ENCODE measurements around the gene TMEM201.
"Not testable (repeated sequence)": the region's sequence is repeated elsewhere in the genome, so short reads cannot be mapped to it uniquely, and the experiment has no call there.

The TMEM201 gene

GRCh38 chr1:9624081-9624480, 35.4 kb downstream of the TMEM201 start:
- DNase-seq = no peak

GRCh38 chr1:9625030-9625429, 36.3 kb downstream of the TMEM201 start:
- DNase-seq = not testable (repeated sequence)

GRCh38 chr1:9626201-9626608, 37.5 kb downstream of the TMEM201 start:
- no peak for DNase-seq

- DNase-seq = peak; percentile 20 to 63 (median 42)
These were observed 40.1 kb downstream of the TMEM201 start for GRCh38 chr1:9628541-9629444.

GRCh38 chr1:9629445-9630201, 40.9 kb downstream of the TMEM201 start:
- DNase-seq = peak; percentile 23 to 81 (median 48)

- no peak for DNase-seq
These were observed 41.8 kb downstream of the TMEM201 start for GRCh38 chr1:9630331-9631111.

GRCh38 chr1:9631613-9632012, 42.9 kb downstream of the TMEM201 start:
- DNase-seq = no peak

- DNase-seq = no peak
These were observed 44.8 kb downstream of the TMEM201 start for GRCh38 chr1:9633493-9633892.

- DNase-seq = no peak
These were observed 45.9 kb downstream of the TMEM201 start for GRCh38 chr1:9634582-9634981.

- no peak for DNase-seq
These were observed 50.5 kb downstream of the TMEM201 start for GRCh38 chr1:9639227-9639626.

GRCh38 chr1:9643351-9644256, 54.9 kb downstream of the TMEM201 start:
- no peak for DNase-seq

- no peak for DNase-seq
These were observed 57.3 kb downstream of the TMEM201 start for GRCh38 chr1:9646037-9646436.

- no peak for DNase-seq
These were observed 59.5 kb downstream of the TMEM201 start for GRCh38 chr1:9648171-9648570.

- no peak for DNase-seq
These were observed 61.1 kb downstream of the TMEM201 start for GRCh38 chr1:9649769-9650168.

GRCh38 chr1:9651220-9651564, 62.5 kb downstream of the TMEM201 start:
- no peak for DNase-seq

GRCh38 chr1:9651565-9652378, 63.1 kb downstream of the TMEM201 start, which contains the start of gene PIK3CD:
Gene PIK3CD, plus strand, starts transcription at chr1:9651731. Its CDS starts 58,725 bp downstream, at chr1:9710456.
- DNase-seq = peak in 3 of 4 experiments; percentile 35 to 43 (median 39)

GRCh38 chr1:9652379-9653209, 63.9 kb downstream of the TMEM201 start:
- DNase-seq = peak in 2 of 4 experiments; percentile 58 to 67

- DNase-seq = no peak
These were observed 64.4 kb downstream of the TMEM201 start for GRCh38 chr1:9653210-9653490.

GRCh38 chr1:9653491-9654050, 64.9 kb downstream of the TMEM201 start:
- no peak for DNase-seq

Data from activated CD4-positive, CD25-positive, alpha-beta regulatory T cell (primary cell).